Measurements from ENCODE around the gene RABGEF1. TPM values are rescaled to one million over a fixed set of nuclear protein-coding genes. Genes with fewer than 3 reads are reported as not detected.

RABGEF1 gene
- total and polyA plus RNA-seq, 9 of the 15 experiments (the other 6 are each of a cell fraction or from before 2014, with no cell fraction given), result 7.0 to 29.3 (median 20.5) TPM

- peak; percentile 97 for TF ChIP-seq ZNF592 (IDR thresholded peaks at IDR 0.05)
- TF ChIP-seq ZNF41 (CRISPR knock-in tag; conservative IDR thresholded peaks at IDR 0.05), result peak; percentile 74; the same call in 1 of the 2 replicates
- no peak for TF ChIP-seq BRD4 (IDR thresholded peaks at IDR 0.05)
- TF ChIP-seq THAP12 (CRISPR knock-in tag; IDR thresholded peaks at IDR 0.05), result no peak
- no peak for TF ChIP-seq EP400 (IDR thresholded peaks at IDR 0.05)
- peak; percentile 56; the same call in 1 of the 2 replicates for TF ChIP-seq MEF2D (tag; conservative IDR thresholded peaks at IDR 0.05; ENCODE audit: low read depth)
- TF ChIP-seq DDX20 (tag; IDR thresholded peaks at IDR 0.05; ENCODE audit: low read depth), result peak; percentile 54
- TF ChIP-seq ZKSCAN3 (CRISPR knock-in tag; IDR thresholded peaks at IDR 0.05), result no peak
- 0 out of 2 replicates have a peak, but pooled peaks have one; percentile 60 for TF ChIP-seq THRB (CRISPR knock-in tag; conservative IDR thresholded peaks at IDR 0.05)
- no peak for TF ChIP-seq ZHX1 (conservative IDR thresholded peaks at IDR 0.05; ENCODE audit: low read length)
- TF ChIP-seq ZNF584 (CRISPR knock-in tag; IDR thresholded peaks at IDR 0.05; ENCODE audit: low read depth), result peak; percentile 93; the same call in 1 of the 2 replicates
- TF ChIP-seq BACH1 (tag; IDR thresholded peaks at IDR 0.05), result peak; percentile 81
- TF ChIP-seq DEAF1 (CRISPR knock-in tag; IDR thresholded peaks at IDR 0.05), result peak; percentile 7; the same call in 1 of the 2 replicates
Measured at GRCh38 chr7:66847879-66848790, 107.6 kb downstream of the RABGEF1 start (continued).
